ENCODE results near the gene TNIP1.

DNA sequence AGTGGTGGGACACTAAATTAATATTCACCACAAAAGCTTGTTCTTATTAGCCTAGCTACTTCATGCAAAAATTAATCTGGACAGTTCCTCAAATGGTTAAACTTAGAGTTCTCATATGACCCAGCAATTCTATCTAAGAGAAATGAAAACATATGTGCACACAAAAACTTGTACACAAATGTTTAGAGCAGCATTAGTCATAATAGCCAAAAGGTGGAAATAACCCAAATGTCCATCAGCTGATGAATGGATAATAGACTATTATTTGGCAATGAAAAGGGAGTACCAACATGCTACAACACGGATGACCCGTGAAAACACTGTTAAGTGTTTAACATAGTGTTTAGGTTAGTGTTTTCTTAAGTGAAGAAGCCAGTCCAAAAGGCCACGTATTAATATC, 32.8 kb upstream of the TNIP1 start:
- TF ChIP-seq, protein P1, sequence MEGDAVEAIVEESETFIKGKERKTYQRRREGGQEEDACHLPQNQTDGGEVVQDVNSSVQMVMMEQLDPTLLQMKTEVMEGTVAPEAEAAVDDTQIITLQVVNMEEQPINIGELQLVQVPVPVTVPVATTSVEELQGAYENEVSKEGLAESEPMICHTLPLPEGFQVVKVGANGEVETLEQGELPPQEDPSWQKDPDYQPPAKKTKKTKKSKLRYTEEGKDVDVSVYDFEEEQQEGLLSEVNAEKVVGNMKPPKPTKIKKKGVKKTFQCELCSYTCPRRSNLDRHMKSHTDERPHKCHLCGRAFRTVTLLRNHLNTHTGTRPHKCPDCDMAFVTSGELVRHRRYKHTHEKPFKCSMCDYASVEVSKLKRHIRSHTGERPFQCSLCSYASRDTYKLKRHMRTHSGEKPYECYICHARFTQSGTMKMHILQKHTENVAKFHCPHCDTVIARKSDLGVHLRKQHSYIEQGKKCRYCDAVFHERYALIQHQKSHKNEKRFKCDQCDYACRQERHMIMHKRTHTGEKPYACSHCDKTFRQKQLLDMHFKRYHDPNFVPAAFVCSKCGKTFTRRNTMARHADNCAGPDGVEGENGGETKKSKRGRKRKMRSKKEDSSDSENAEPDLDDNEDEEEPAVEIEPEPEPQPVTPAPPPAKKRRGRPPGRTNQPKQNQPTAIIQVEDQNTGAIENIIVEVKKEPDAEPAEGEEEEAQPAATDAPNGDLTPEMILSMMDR (IDR thresholded peaks at IDR 0.05 in 4 of 5, conservative IDR thresholded peaks at IDR 0.05 in 1 of 5): no peak
- TF ChIP-seq POLR2A (IDR thresholded peaks at IDR 0.05): no peak

All from gastrocnemius medialis (tissue), 4 donors.